Stomach (tissue), 9 donors: ENCODE measurements around the gene CC2D2B. TPM values are rescaled to one million over a fixed set of nuclear protein-coding genes. Genes with fewer than 3 reads are reported as not detected.

Experiments used
- DNase-seq, 2 donors: peaks; one replicate each; pipeline versions ENCODE4 v3.0.0 to v3.0.0-alpha.2; 2013 to 2019
- H3K27ac ChIP-seq, 5 donors: fragments of 200-600 bp in 4 of 5; sonication (generic) in 4 of 5; one replicate each; pipeline ENCODE4 v1.5.1; 2013 to 2019; ENCODE audit warnings: mild to moderate bottlenecking in 1 of 5, moderate library complexity in 1 of 5
- H3K27me3 ChIP-seq, 3 donors: fragments of 200-600 bp; sonication (generic); one replicate each; pipeline ENCODE4 v1.5.1; 2017 to 2019; ENCODE audit warnings: mixed run types in 1 of 3
- H3K36me3 ChIP-seq, 4 donors: fragments of 200-600 bp; sonication (generic); 1 replicate in 3 of 4; 2 replicates in 1 of 4; pipeline ENCODE4 v1.5.1; 2016 to 2019
- H3K4me1 ChIP-seq, 4 donors: fragments of 200-600 bp; sonication (generic); one replicate each; pipeline ENCODE4 v1.5.1; 2016 to 2019
- H3K4me3 ChIP-seq, 4 donors: fragments of 200-600 bp; sonication (generic) in 3 of 4; one replicate each; pipeline ENCODE4 v1.5.1; 2016 to 2019; ENCODE audit warnings: mild to moderate bottlenecking in 1 of 4
- H3K9me3 ChIP-seq, 4 donors: fragments of 200-600 bp; sonication (generic); one replicate each; pipeline ENCODE4 v1.5.1; 2016 to 2019
- CTCF ChIP-seq, 7 experiments: fragments of 450-650 bp in 4 of 7; fragments of 200-600 bp in 3 of 7; sonication (generic) in 3 of 7; IDR thresholded peaks; one replicate each; pipeline ENCODE4 v1.5.1; 2016 to 2019; ENCODE audit warnings: antibody characterized with exemption in 7 of 7, control low read depth in 2 of 7, mild to moderate bottlenecking in 1 of 7
- EP300 ChIP-seq: sonication (generic); formaldehyde crosslinking; IDR thresholded peaks from one replicate; pipeline ENCODE4 v1.6.1; 2017; ENCODE audit warnings: antibody characterized with exemption
- POLR2A ChIP-seq, 4 donors: fragments of 450-650 bp; IDR thresholded peaks; one replicate each; pipeline ENCODE4 v1.6.1; 2016; ENCODE audit warnings: antibody characterized with exemption in 4 of 4, control low read depth in 2 of 4, mild to moderate bottlenecking in 1 of 4, moderate library complexity in 1 of 4
- POLR2AphosphoS5 ChIP-seq, 3 donors: sonication (generic); formaldehyde crosslinking; IDR thresholded peaks; one replicate each; pipeline ENCODE4 v1.6.1; 2016; ENCODE audit warnings: antibody characterized with exemption in 3 of 3
- WGBS, 5 donors: extraction: QIAGEN DNeasy Blood & Tissue Kit in 3 of 5; methylation state at CpG; one replicate each; pipeline versions ENCODE4 v1.1.5 to v1.1.7; 2013 to 2018; 5-methylcytosine and 5-hydroxymethylcytosine counted together
- intact Hi-C: fragments of 100-400 bp; cut with DNase I; formaldehyde crosslinking; loops from one replicate; pipeline ENCODE4 v1.15.1; 2023; ENCODE audit warnings: low total_unique reads
- polyA plus RNA-seq, 3 donors: library from polyadenylated mRNA; stranded (reverse); fragments of 200-250 nt; gene quantifications; one replicate each; pipeline ENCODE4 v1.2.3, GENCODE V29; 2013
- small RNA-seq, 4 donors: library from RNA; depleted of rRNA; stranded (forward); fragments of <200 nt; gene quantifications; one replicate each; pipeline ENCODE3, GENCODE V24; 2016
- total RNA-seq, 5 donors: library from RNA; depleted of rRNA; stranded (reverse); fragments of >200 nt; gene quantifications; one replicate each; pipeline versions ENCODE4 v1.1.0 to v1.2.3, GENCODE V29; 2014 to 2016
- donor health status: healthy with polysubstance abuse.
- donor health status: Bipolar disorder and iron deficiency.
- donor health status: healthy.

Gene CC2D2B
- total and polyA plus RNA-seq, 8 donors: 0.12 to 9.2 (median 1.2) TPM; not detected in 3

- no peak for TF ChIP-seq CTCF (IDR thresholded peaks at IDR 0.05)
- TF ChIP-seq POLR2AphosphoS5 (IDR thresholded peaks at IDR 0.05): no peak
- no peak for TF ChIP-seq EP300
- TF ChIP-seq POLR2A (IDR thresholded peaks at IDR 0.05): no peak
- no peaks in the 10 kb centered on the region for H3K9me3 ChIP-seq
- H3K27ac ChIP-seq: no peak overlapping the region
- intact Hi-C loops: no loop called here
- H3K27me3 ChIP-seq: no peaks in the 10 kb centered on the region
- DNase-seq: no peak
- 89 to 96% (median 93%) methylated on average over 2 of the region's 2 CpGs for WGBS, 5 donors
- H3K4me3 ChIP-seq: no peak overlapping the region
- H3K4me1 ChIP-seq: no peaks in the 10 kb centered on the region
- peaks cover 0 to 30% (median 10%) of the 10 kb centered on the region in 4 donors for H3K36me3 ChIP-seq
Observed at GRCh38 chr10:96082153-96082552, 174.4 kb downstream of the CC2D2B start.

Small RNAs within 50 kb of the gene (small RNA-seq; reads per million reads assigned to genes)
- 0 to 0.45 (median 0.03) reads per million in 4 donors for gene MIR3157

Other genes starting within 250 kb of the CC2D2B start
- gene TCTN3, start 214.0 kb upstream of the CC2D2B start, total RNA-seq: 10 to 100 TPM in 2 of 5 donors, 1 to 10 TPM in 3; 1.2 to 31.6 (median 9.3) TPM
- gene TCTN3, start 214.0 kb upstream of the CC2D2B start, polyA plus RNA-seq: 10 to 100 TPM in 2 of 3 donors, 1 to 10 TPM in 1; 8.6 to 12.1 (median 10.1) TPM
- gene ENTPD1, start 151.8 kb upstream of the CC2D2B start, total RNA-seq: 10 to 100 TPM in 4 of 5 donors, 1 to 10 TPM in 1; 4.5 to 56.7 (median 14.0) TPM
- gene ENTPD1, start 151.8 kb upstream of the CC2D2B start, polyA plus RNA-seq: 1 to 10 TPM; 3.7 to 6.0 (median 3.8) TPM
- 1 to 10 TPM in 2 of 5 donors, under 1 TPM in 2, not detected in 1; 0.58 to 7.7 (median 1.4) TPM for gene CCNJ, start 135.6 kb downstream of the CC2D2B start, total RNA-seq
- gene CCNJ, start 135.6 kb downstream of the CC2D2B start, polyA plus RNA-seq: 1 to 10 TPM; 1.7 to 2.6 (median 2.1) TPM
- 10 to 100 TPM in 4 of 5 donors, 1 to 10 TPM in 1; 7.0 to 57.5 (median 16.1) TPM for gene ZNF518A, start 222.3 kb downstream of the CC2D2B start, total RNA-seq
- gene ZNF518A, start 222.3 kb downstream of the CC2D2B start, polyA plus RNA-seq: 1 to 10 TPM; 2.8 to 5.7 (median 3.5) TPM